Activated CD8-positive, alpha-beta T cell treated with anti-CD3 and anti-CD28 coated beads for 36 hours (primary cell): ENCODE measurements around the gene CPO. TPM values are rescaled to one million over a fixed set of nuclear protein-coding genes. Genes with fewer than 3 reads are reported as not detected.

Experiments
- ATAC-seq: fragments of 200-7000 bp; cut with Tn5 transposase; one replicate; pipeline ENCODE4 v1.10.0; 2021; ENCODE audit warnings: mild to moderate bottlenecking, moderate library complexity
- CTCF ChIA-PET: fragments of 350-600 bp; sonication (Branson Sonifier 250); formaldehyde crosslinking; loops from one replicate; lab custom pipeline; 2021; ENCODE audit warnings: antibody characterized with exemption; lab: Charles Lee
- POLR2A ChIA-PET: fragments of 350-600 bp; sonication (Branson Sonifier 250); formaldehyde crosslinking; loops from one replicate; lab custom pipeline; 2021; ENCODE audit warnings: antibody characterized with exemption; lab: Charles Lee
- DNase-seq: peaks from one replicate; pipeline ENCODE4 v3.0.0-alpha.2; 2020
- H3K27ac Mint-ChIP-seq: one replicate; pipeline ENCODE4 v1.8.0; 2021; ENCODE audit warnings: mild to moderate bottlenecking, mixed read lengths
- H3K27me3 Mint-ChIP-seq: one replicate; pipeline ENCODE4 v1.8.0; 2021; ENCODE audit warnings: mixed read lengths
- H3K36me3 Mint-ChIP-seq: one replicate; pipeline ENCODE4 v1.8.0; 2021; ENCODE audit warnings: low read depth, mixed read lengths
- H3K4me1 Mint-ChIP-seq: one replicate; pipeline ENCODE4 v1.8.0; 2021; ENCODE audit warnings: low read depth, mixed read lengths
- H3K4me3 Mint-ChIP-seq: one replicate; pipeline ENCODE4 v1.8.0; 2021; ENCODE audit warnings: mild to moderate bottlenecking, moderate library complexity, mixed read lengths
- H3K9me3 Mint-ChIP-seq: one replicate; pipeline ENCODE4 v1.8.0; 2021; ENCODE audit warnings: mixed read lengths
- CTCF ChIP-seq: fragments of 200-600 bp; IDR thresholded peaks from one replicate; pipeline ENCODE4 v1.8.0; 2022; ENCODE audit warnings: antibody characterized with exemption, mild to moderate bottlenecking
- intact Hi-C: fragments of 100-400 bp; cut with micrococcal nuclease; formaldehyde crosslinking; loops from one replicate; pipeline ENCODE4 v1.10.0; 2022
- total RNA-seq, 2 experiments: library from RNA; stranded (reverse); gene quantifications; one replicate each; pipeline ENCODE4 v1.2.3, GENCODE V29; 2021

The CPO gene
- total RNA-seq, 2 experiments from 2014 or later = not detected

DNA sequence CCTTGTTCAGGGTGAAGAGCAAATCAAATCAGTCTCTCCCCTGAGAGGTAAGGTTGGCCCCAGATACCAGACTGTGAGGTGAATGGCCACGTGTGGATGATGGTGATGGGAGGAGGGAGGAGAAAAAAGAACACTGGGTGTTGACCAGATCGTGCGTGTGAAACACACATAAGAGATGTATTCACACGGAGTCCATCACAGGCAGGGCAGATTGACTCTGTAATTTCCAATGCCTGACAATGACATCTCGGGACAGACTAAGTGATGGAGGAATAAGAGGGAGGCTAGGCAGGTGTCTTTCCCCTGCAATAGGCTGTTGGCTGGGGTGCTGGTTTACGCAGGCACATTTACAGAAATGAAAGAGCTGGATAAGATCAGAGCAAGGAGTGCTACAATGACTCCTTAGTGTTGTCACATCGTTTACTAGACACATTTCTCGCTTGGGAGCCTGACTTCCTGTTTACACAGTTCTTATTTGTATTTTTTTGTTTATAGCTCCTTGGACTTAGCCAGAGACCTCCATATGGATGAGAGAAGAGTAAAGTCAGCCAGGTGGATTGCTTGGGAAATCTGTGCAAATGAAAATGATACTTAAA lies 43.1 kb downstream of the CPO start:
- no peak for DNase-seq
- ChIA-PET POLR2A (no interaction called here), CTCF (interaction anchor here (1.3 to 2.5 kb wide), 4 partner anchors 13 to 492 kb away, joined by 3 to 11 read pairs (median 4); no protein-coding TSS in a partner anchor)
- no peak for ATAC-seq
- no peak for TF ChIP-seq CTCF
- no peaks in the 10 kb centered on the region for H3K36me3 Mint-ChIP-seq
- peaks cover 11% of the 10 kb centered on the region for H3K4me1 Mint-ChIP-seq
- intact Hi-C loops = loop anchor here (10.0 kb wide), 1 partner anchor 178 kb away; no protein-coding TSS in a partner anchor
- no peaks in the 10 kb centered on the region for H3K9me3 Mint-ChIP-seq
- H3K27ac Mint-ChIP-seq = no peak overlapping the region
- H3K27me3 Mint-ChIP-seq = peaks cover 3% of the 10 kb centered on the region
- no peak overlapping the region for H3K4me3 Mint-ChIP-seq

- H3K4me1 Mint-ChIP-seq = peaks cover 11% of the 10 kb centered on the region
These were observed 44.0 kb downstream of the CPO start for GRCh38 chr2:206983161-206983859.

GRCh38 chr2:206984206-206984605 lies 44.9 kb downstream of the CPO start:
- DNase-seq (no peak), ATAC-seq (no peak)
- Mint-ChIP-seq H3K36me3 (no peaks in the 10 kb centered on the region), H3K4me3 (no peak overlapping the region), H3K4me1 (peaks cover 14% of the 10 kb centered on the region), H3K9me3 (peaks cover 2% of the 10 kb centered on the region), H3K27ac (no peak overlapping the region), H3K27me3 (peaks cover 3% of the 10 kb centered on the region)
- ChIA-PET CTCF (interaction anchor here (1.2 to 2.5 kb wide), 3 partner anchors 14 to 489 kb away, joined by 3 to 12 read pairs (median 4); no protein-coding TSS in a partner anchor), POLR2A (no interaction called here)
- intact Hi-C loops = loop anchor here (10.0 kb wide), 1 partner anchor 179 kb away; no protein-coding TSS in a partner anchor
- TF ChIP-seq CTCF = no peak

More at GRCh38 chr2:206983161-206983859, 44.0 kb downstream of the CPO start:
- no peak overlapping the region for H3K4me3 Mint-ChIP-seq
- ATAC-seq (no peak), DNase-seq (no peak)
- intact Hi-C loops = loop anchor here (10.0 kb wide), 1 partner anchor 179 kb away; no protein-coding TSS in a partner anchor
- CTCF ChIA-PET = interaction anchor here (1.2 to 2.5 kb wide), 5 partner anchors 14 to 491 kb away, joined by 3 to 11 read pairs (median 3); no protein-coding TSS in a partner anchor
- no peak for TF ChIP-seq CTCF
- H3K27me3 Mint-ChIP-seq = peaks cover 3% of the 10 kb centered on the region
- H3K36me3 Mint-ChIP-seq = no peaks in the 10 kb centered on the region
- no peaks in the 10 kb centered on the region for H3K9me3 Mint-ChIP-seq
- H3K27ac Mint-ChIP-seq = no peak overlapping the region
- POLR2A ChIA-PET = interaction anchor here (0.6 kb wide), 1 partner anchor 312 kb away, joined by 3 read pairs; no protein-coding TSS in a partner anchor

GRCh38 chr2:206986943-206987342 lies 47.6 kb downstream of the CPO start:
- no peaks in the 10 kb centered on the region for H3K27me3 Mint-ChIP-seq
- H3K27ac Mint-ChIP-seq = no peak overlapping the region
- H3K4me1 Mint-ChIP-seq = peaks cover 24% of the 10 kb centered on the region
- ATAC-seq = no peak
- DNase-seq = no peak
- TF ChIP-seq CTCF = no peak
- H3K4me3 Mint-ChIP-seq = no peak overlapping the region
- no peaks in the 10 kb centered on the region for H3K36me3 Mint-ChIP-seq
- ChIA-PET CTCF (interaction anchor here (1.0 to 1.4 kb wide), 2 partner anchors 17 to 486 kb away, joined by 3 to 5 read pairs; no protein-coding TSS in a partner anchor), POLR2A (no interaction called here)
- intact Hi-C loops = loop anchor here (10.0 kb wide), 1 partner anchor 182 kb away; no protein-coding TSS in a partner anchor
- peaks cover 2% of the 10 kb centered on the region for H3K9me3 Mint-ChIP-seq
